ENCODE data around the gene FAM118A. TPM values are rescaled to one million over a fixed set of nuclear protein-coding genes. Genes with fewer than 3 reads are reported as not detected.
A peak's percentile ranks its signal among the peaks of the same experiment; 100 is the strongest.

Gene FAM118A
- total and polyA plus RNA-seq, 8 donors = 12.0 to 747 (median 53.7) TPM

DNA sequence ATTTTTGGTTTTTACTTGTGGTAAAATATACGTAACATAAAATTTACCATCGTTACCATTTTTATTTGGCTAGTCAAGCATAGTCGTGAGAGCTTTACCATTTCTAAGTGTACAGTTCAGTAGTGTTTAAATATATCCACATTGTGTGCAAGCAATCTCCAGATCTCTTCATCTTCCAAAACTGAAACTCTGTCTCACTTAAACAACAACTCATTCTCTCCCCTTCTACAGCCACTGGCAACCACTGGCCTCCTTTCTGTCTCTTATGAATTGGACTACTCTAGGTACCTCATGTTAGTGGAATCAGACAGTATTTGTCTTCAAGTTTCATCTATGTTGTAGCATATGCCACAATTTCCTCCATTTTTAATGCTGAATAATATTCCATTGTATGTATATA is 66.3 kb downstream of the FAM118A start:
- DNase-seq = no peak
- H3K27me3 ChIP-seq = no peaks in the 10 kb centered on the region
- no peak overlapping the region for H3K4me3 ChIP-seq
- intact Hi-C loops (cut with DNase I; ENCODE audit: low total_unique reads) = no loop called here
- no peak for TF ChIP-seq POLR2AphosphoS5 (IDR thresholded peaks at IDR 0.05)
- no peak for TF ChIP-seq EP300 (IDR thresholded peaks at IDR 0.05)
- no peak for TF ChIP-seq POLR2A (IDR thresholded peaks at IDR 0.05)
- TF ChIP-seq, protein P1, sequence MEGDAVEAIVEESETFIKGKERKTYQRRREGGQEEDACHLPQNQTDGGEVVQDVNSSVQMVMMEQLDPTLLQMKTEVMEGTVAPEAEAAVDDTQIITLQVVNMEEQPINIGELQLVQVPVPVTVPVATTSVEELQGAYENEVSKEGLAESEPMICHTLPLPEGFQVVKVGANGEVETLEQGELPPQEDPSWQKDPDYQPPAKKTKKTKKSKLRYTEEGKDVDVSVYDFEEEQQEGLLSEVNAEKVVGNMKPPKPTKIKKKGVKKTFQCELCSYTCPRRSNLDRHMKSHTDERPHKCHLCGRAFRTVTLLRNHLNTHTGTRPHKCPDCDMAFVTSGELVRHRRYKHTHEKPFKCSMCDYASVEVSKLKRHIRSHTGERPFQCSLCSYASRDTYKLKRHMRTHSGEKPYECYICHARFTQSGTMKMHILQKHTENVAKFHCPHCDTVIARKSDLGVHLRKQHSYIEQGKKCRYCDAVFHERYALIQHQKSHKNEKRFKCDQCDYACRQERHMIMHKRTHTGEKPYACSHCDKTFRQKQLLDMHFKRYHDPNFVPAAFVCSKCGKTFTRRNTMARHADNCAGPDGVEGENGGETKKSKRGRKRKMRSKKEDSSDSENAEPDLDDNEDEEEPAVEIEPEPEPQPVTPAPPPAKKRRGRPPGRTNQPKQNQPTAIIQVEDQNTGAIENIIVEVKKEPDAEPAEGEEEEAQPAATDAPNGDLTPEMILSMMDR (IDR thresholded peaks at IDR 0.05) = no peak
- peaks cover 0 to 6% (median 0%) of the 10 kb centered on the region in 4 donors for H3K4me1 ChIP-seq
- H3K36me3 ChIP-seq = no peaks in the 10 kb centered on the region
- no peaks in the 10 kb centered on the region for H3K9me3 ChIP-seq
- H3K27ac ChIP-seq = no peak overlapping the region
- WGBS, 5 donors = 75 to 96% (median 88%) methylated on average over 3 of the region's 3 CpGs

DNA sequence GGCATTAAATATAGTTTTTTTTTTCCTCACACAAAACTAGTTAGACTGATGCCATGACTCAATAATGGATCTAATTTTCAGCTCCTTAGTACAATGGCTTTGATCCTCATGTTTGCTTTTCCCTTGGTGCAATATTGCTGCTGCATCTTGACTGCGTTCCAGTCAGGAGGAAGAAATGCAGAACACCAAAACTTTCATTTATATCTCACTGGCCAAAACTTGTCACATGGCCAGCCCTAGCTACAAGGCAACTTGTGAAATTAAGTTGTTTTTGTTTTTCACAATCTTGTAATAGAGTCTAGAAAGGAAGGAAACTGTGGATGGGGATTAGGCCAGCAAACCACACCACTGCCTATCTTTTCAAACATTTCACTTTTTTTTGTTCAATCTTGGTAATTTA is 67.0 kb downstream of the FAM118A start:
- H3K4me3 ChIP-seq = no peak overlapping the region
- no peaks in the 10 kb centered on the region for H3K27me3 ChIP-seq
- 43 to 61% (median 55%) methylated on average over 1 of the region's 1 CpG for WGBS, 5 donors
- H3K4me1 ChIP-seq = peaks cover 0 to 6% (median 0%) of the 10 kb centered on the region in 4 donors
- no peaks in the 10 kb centered on the region for H3K9me3 ChIP-seq
- no peaks in the 10 kb centered on the region for H3K36me3 ChIP-seq
- no peak overlapping the region for H3K27ac ChIP-seq
- DNase-seq = peak in 1 of 2 donors; percentile 15
- intact Hi-C loops (cut with DNase I; ENCODE audit: low total_unique reads) = no loop called here
- TF ChIP-seq, protein P1 (IDR thresholded peaks at IDR 0.05) = no peak
- TF ChIP-seq POLR2AphosphoS5 (IDR thresholded peaks at IDR 0.05) (no peak), EP300 (IDR thresholded peaks at IDR 0.05) (no peak), POLR2A (IDR thresholded peaks at IDR 0.05) (no peak)

DNA sequence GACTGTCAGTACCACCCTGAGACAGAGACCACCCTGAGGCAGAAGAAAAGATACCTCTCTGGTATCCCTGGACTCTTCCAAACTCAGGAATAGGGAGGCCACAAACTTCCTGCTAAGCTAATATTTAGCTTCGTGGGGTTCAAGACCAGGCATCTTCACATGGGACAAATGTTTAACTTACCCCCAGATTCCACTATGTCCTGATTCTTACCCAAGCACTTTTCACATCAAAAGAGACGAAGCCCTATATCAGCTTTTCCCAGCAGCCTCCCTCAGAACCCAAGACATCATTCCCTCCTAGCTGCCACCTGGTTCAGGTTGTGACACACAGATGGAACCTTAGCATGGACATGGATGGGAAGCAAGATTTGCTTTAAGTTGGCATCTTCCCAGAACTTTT is 71.6 kb downstream of the FAM118A start:
- WGBS, 5 donors = 82 to 94% (median 90%) methylated on average over 2 of the region's 2 CpGs
- Histone ChIP-seq H3K36me3 (no peaks in the 10 kb centered on the region), H3K27ac (no peak overlapping the region), H3K4me3 (no peak overlapping the region), H3K27me3 (no peaks in the 10 kb centered on the region), H3K4me1 (peaks cover 0 to 6% (median 0%) of the 10 kb centered on the region in 4 donors), H3K9me3 (no peaks in the 10 kb centered on the region)
- DNase-seq = no peak
- intact Hi-C loops (cut with DNase I; ENCODE audit: low total_unique reads) = no loop called here
- TF ChIP-seq EP300 (IDR thresholded peaks at IDR 0.05) (no peak), POLR2AphosphoS5 (IDR thresholded peaks at IDR 0.05) (no peak), POLR2A (IDR thresholded peaks at IDR 0.05) (no peak)
- TF ChIP-seq, protein P1 (IDR thresholded peaks at IDR 0.05) = no peak

DNA sequence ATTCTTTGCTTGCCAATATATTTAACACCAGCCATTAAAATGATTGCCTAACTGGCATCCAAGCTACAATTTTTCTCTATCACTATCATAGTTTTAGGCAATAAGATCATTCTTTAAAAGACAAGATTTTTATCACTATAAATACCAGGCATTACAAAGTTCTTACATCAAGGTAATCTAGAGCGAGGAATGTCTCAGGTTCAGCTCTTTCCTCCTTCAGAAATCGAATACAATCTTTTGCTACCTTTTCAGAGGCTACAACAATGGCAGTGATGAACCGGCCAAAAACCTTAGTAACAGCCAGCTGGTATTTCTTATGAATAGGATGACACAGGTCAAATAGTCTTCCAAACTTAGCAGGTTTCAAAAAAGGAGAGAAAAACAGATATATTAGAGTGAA is 79.8 kb downstream of the FAM118A start:
- Histone ChIP-seq H3K4me1 (no peaks in the 10 kb centered on the region), H3K9me3 (no peaks in the 10 kb centered on the region), H3K36me3 (no peaks in the 10 kb centered on the region), H3K4me3 (no peak overlapping the region), H3K27me3 (peaks cover 0 to 3% (median 0%) of the 10 kb centered on the region in 3 donors), H3K27ac (no peak overlapping the region)
- no peak for TF ChIP-seq POLR2AphosphoS5 (IDR thresholded peaks at IDR 0.05)
- 79 to 89% (median 84%) methylated on average over 3 of the region's 3 CpGs for WGBS, 5 donors
- intact Hi-C loops (cut with DNase I; ENCODE audit: low total_unique reads) = no loop called here
- no peak for DNase-seq

Other genes with a start within 250 kb of the FAM118A start
- 100 to 1,000 TPM in 4 of 5 donors, 10 to 100 TPM in 1; 69.9 to 443 (median 162) TPM for gene NUP50, start 146.0 kb upstream of the FAM118A start, total RNA-seq
- gene NUP50, start 146.0 kb upstream of the FAM118A start, polyA plus RNA-seq = 10 to 100 TPM; 14.6 to 30.4 (median 15.6) TPM
- gene KIAA0930, start 69.0 kb upstream of the FAM118A start, total RNA-seq = 10 to 100 TPM in 4 of 5 donors, 1 to 10 TPM in 1; 7.1 to 42.3 (median 11.3) TPM
- 10 to 100 TPM; 21.7 to 26.6 (median 25.2) TPM for gene KIAA0930, start 69.0 kb upstream of the FAM118A start, polyA plus RNA-seq
- 1 to 10 TPM in 1 of 5 donors, not detected in 4; 1.3 TPM for gene UPK3A, start 25.0 kb upstream of the FAM118A start, total RNA-seq
- gene UPK3A, start 25.0 kb upstream of the FAM118A start, polyA plus RNA-seq = under 1 TPM in 2 of 3 donors, not detected in 1; 0.10 to 0.76 TPM
- gene SMC1B, start 103.7 kb downstream of the FAM118A start, total RNA-seq = not detected
- gene SMC1B, start 103.7 kb downstream of the FAM118A start, polyA plus RNA-seq = under 1 TPM in 1 of 3 donors, not detected in 2; 0.05 TPM
- gene RIBC2, start 103.8 kb downstream of the FAM118A start, total RNA-seq = 10 to 100 TPM in 1 of 5 donors, 1 to 10 TPM in 1, under 1 TPM in 2, not detected in 1; 0.45 to 13.0 (median 2.9) TPM
- under 1 TPM; 0.56 to 0.88 (median 0.76) TPM for gene RIBC2, start 103.8 kb downstream of the FAM118A start, polyA plus RNA-seq
- gene FBLN1, start 192.9 kb downstream of the FAM118A start, total RNA-seq = 100 to 1,000 TPM in 4 of 5 donors, 10 to 100 TPM in 1; 38.8 to 416 (median 210) TPM
- 10 to 100 TPM; 43.4 to 97.3 (median 95.6) TPM for gene FBLN1, start 192.9 kb downstream of the FAM118A start, polyA plus RNA-seq

Measured in stomach (tissue), 9 donors.